Naive thymus-derived CD4-positive, alpha-beta T cell (primary cell): ENCODE data around the gene WDR87. TPM values are rescaled to one million over a fixed set of nuclear protein-coding genes. Genes with fewer than 3 reads are reported as not detected.
A peak's percentile ranks its signal among the peaks of the same experiment; 100 is the strongest.

Experiments
- ATAC-seq: fragments of 150-1000 bp; cut with Tn5 transposase; 2 replicates; pipeline ENCODE4 v1.10.0; 2021; ENCODE audit warnings: mild to moderate bottlenecking, moderate library complexity
- CTCF ChIA-PET: fragments of 350-600 bp; sonication (Branson Sonifier 250); formaldehyde crosslinking; loops from one replicate; lab custom pipeline; 2021; ENCODE audit warnings: antibody characterized with exemption; lab: Charles Lee
- POLR2A ChIA-PET: fragments of 350-600 bp; sonication (Branson Sonifier 250); formaldehyde crosslinking; loops from one replicate; lab custom pipeline; 2021; ENCODE audit warnings: antibody characterized with exemption, inconsistent platforms; lab: Charles Lee
- DNase-seq, 9 donors: peaks; one replicate each; pipeline versions ENCODE4 v3.0.0 to v3.0.0-alpha.2; 2020 to 2022; ENCODE audit warnings: mixed read lengths in 1 of 9
- H3K27ac ChIP-seq: one replicate; pipeline ENCODE4 v1.7.0; 2013; ENCODE audit warnings: mild to moderate bottlenecking, low read depth, low read length, moderate library complexity
- H3K27me3 ChIP-seq, 2 donors: one replicate each; pipeline ENCODE4 v1.7.0; 2013; ENCODE audit warnings: low read length in 2 of 2, mild to moderate bottlenecking in 2 of 2, moderate library complexity in 2 of 2; ENCODE audit not compliant: control insufficient read depth in 2 of 2, insufficient read depth in 2 of 2
- H3K36me3 ChIP-seq, 3 experiments: 1 replicate in 2 of 3; 2 replicates in 1 of 3; pipeline ENCODE4 v1.7.0; 2013; ENCODE audit warnings: low read length in 3 of 3, mild to moderate bottlenecking in 3 of 3, moderate library complexity in 1 of 3; ENCODE audit not compliant: insufficient read depth in 3 of 3, control insufficient read depth in 2 of 3
- H3K4me1 ChIP-seq, 2 donors: one replicate each; pipeline ENCODE4 v1.7.0; 2013; ENCODE audit warnings: low read length in 2 of 2, mild to moderate bottlenecking in 2 of 2, moderate library complexity in 1 of 2; ENCODE audit not compliant: control insufficient read depth in 2 of 2, insufficient read depth in 2 of 2
- H3K4me3 ChIP-seq: 2 replicates; pipeline ENCODE4 v1.7.0; 2013; ENCODE audit warnings: mild to moderate bottlenecking, low read length
- H3K9me3 ChIP-seq, 3 experiments: 1 replicate in 2 of 3; 2 replicates in 1 of 3; pipeline ENCODE4 v1.7.0; 2013; ENCODE audit warnings: low read length in 3 of 3; ENCODE audit not compliant: control insufficient read depth in 2 of 3
- H3K27ac Mint-ChIP-seq, 9 donors: one replicate each; pipeline ENCODE4 v1.8.0; 2020 to 2022; ENCODE audit warnings: mixed read lengths in 9 of 9, mild to moderate bottlenecking in 8 of 9, moderate library complexity in 5 of 9, inconsistent platforms in 2 of 9
- H3K27me3 Mint-ChIP-seq, 5 donors: one replicate each; pipeline ENCODE4 v1.8.0; 2021 to 2022; ENCODE audit warnings: mixed read lengths in 5 of 5, mild to moderate bottlenecking in 1 of 5
- H3K36me3 Mint-ChIP-seq, 5 donors: one replicate each; pipeline ENCODE4 v1.8.0; 2020 to 2022; ENCODE audit warnings: mixed read lengths in 5 of 5, mild to moderate bottlenecking in 3 of 5, inconsistent platforms in 1 of 5
- H3K4me1 Mint-ChIP-seq, 7 donors: one replicate each; pipeline ENCODE4 v1.8.0; 2020 to 2022; ENCODE audit warnings: mixed read lengths in 7 of 7, mild to moderate bottlenecking in 3 of 7, inconsistent platforms in 1 of 7
- H3K4me3 Mint-ChIP-seq, 10 donors: one replicate each; pipeline ENCODE4 v1.8.0; 2020 to 2022; ENCODE audit warnings: mild to moderate bottlenecking in 10 of 10, mixed read lengths in 10 of 10, moderate library complexity in 6 of 10, inconsistent platforms in 2 of 10
- H3K9me3 Mint-ChIP-seq, 11 donors: one replicate each; pipeline ENCODE4 v1.8.0; 2020 to 2022; ENCODE audit warnings: mixed read lengths in 11 of 11, mild to moderate bottlenecking in 4 of 11, inconsistent platforms in 1 of 11, moderate library complexity in 1 of 11
- intact Hi-C, 2 donors: fragments of 100-400 bp; cut with micrococcal nuclease; formaldehyde crosslinking; loops; one replicate each; pipeline ENCODE4 v1.15.1; 2023
- polyA plus RNA-seq, 2 donors: library from polyadenylated mRNA; unstranded; fragments of 300-500 nt; fragmentation: Illumina TruSeq; gene quantifications; one replicate each; pipeline ENCODE4 v1.2.3, GENCODE V29; 2021
- total RNA-seq, 6 experiments: library from RNA in 5 of 6; stranded (reverse) in 5 of 6; gene quantifications; 1 replicate in 5 of 6; 2 replicates in 1 of 6; pipeline ENCODE4 v1.2.3 and lab custom pipeline; 2021 to 2026

The WDR87 gene
- total and polyA plus RNA-seq, 7 experiments from 2014 or later, result not detected

GRCh38 chr19:37941782-37942515 lies 35.6 kb upstream of the WDR87 start:
- no peak overlapping the region for H3K27ac ChIP-seq
- POLR2A ChIA-PET, result no interaction called here

DNA sequence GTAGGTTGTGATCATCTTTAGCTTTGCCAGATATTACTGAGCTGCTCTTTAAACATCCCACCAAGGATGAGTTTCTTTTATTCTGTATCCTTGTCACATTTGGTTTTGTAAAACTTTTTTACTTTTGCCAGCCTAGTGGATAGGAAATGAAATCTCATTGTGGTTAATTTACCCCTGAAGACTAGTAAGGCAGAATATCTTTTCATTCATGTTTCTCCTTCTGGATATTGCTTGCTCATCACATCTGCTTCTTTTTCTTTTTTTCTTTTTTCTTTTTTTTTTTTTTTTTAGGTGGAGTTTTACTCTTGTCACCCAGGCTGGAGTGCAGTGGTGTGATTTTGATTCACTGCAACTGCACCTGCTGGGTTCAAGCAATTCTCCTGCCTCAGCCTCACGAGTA lies 32.0 kb upstream of the WDR87 start:
- Histone ChIP-seq H3K9me3 (no peaks in the 10 kb centered on the region), H3K4me1 (no peaks in the 10 kb centered on the region), H3K4me3 (no peak overlapping the region), H3K27me3 (no peaks in the 10 kb centered on the region), H3K36me3 (no peaks in the 10 kb centered on the region), H3K27ac (no peak overlapping the region)
- ATAC-seq (no peak), DNase-seq (no peak)
- H3K27me3 Mint-ChIP-seq, result no peaks in the 10 kb centered on the region
- intact Hi-C loops, result no loop called here
- ChIA-PET CTCF (no interaction called here), POLR2A (no interaction called here)
- peaks cover 0 to 10% (median 4%) of the 10 kb centered on the region in 7 donors for H3K4me1 Mint-ChIP-seq
- no peak overlapping the region for H3K27ac Mint-ChIP-seq
- H3K9me3 Mint-ChIP-seq, result peaks cover 0 to 32% (median 18%) of the 10 kb centered on the region in 11 donors
- H3K36me3 Mint-ChIP-seq, result peaks cover 4 to 72% (median 68%) of the 10 kb centered on the region in 5 donors
- no peak overlapping the region for H3K4me3 Mint-ChIP-seq

More at GRCh38 chr19:37941782-37942515, 35.6 kb upstream of the WDR87 start:
- Histone ChIP-seq H3K9me3 (no peaks in the 10 kb centered on the region), H3K4me3 (no peak overlapping the region), H3K4me1 (no peaks in the 10 kb centered on the region), H3K27me3 (no peaks in the 10 kb centered on the region), H3K36me3 (no peaks in the 10 kb centered on the region)
- no peaks in the 10 kb centered on the region for H3K27me3 Mint-ChIP-seq
- H3K36me3 Mint-ChIP-seq, result peaks cover 0 to 47% (median 39%) of the 10 kb centered on the region in 5 donors
- DNase-seq (no peak), ATAC-seq (no peak)
- peak overlapping the region in 1 of 9 donors; percentile 23 for H3K27ac Mint-ChIP-seq
- CTCF ChIA-PET, result no interaction called here
- H3K4me3 Mint-ChIP-seq, result no peak overlapping the region
- intact Hi-C loops, result no loop called here
- peaks cover 0 to 9% (median 3%) of the 10 kb centered on the region in 7 donors for H3K4me1 Mint-ChIP-seq
- H3K9me3 Mint-ChIP-seq, result peaks cover 0 to 3% (median 0%) of the 10 kb centered on the region in 11 donors

DNA sequence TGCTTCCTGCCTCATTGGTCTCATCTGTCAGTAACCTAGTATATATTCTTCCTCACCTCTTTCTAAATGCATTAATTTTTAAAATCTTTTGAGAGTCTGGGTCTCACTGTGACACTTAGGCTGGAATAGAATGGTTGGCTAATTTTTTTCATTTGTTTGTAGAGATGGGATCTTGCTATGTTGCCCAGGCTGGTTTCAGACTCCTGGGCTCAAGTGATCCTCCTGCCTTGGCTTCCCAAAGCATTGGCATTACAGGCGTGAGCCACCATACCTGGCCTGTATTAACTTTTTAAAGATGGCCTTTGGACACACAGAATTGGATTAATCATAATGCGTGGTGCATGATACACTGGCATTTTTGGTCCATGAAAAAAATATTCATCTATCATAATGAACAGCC lies 30.5 kb upstream of the WDR87 start:
- H3K27ac ChIP-seq, result no peak overlapping the region
- no peaks in the 10 kb centered on the region for H3K27me3 ChIP-seq
- Mint-ChIP-seq H3K9me3 (peaks cover 0 to 32% (median 16%) of the 10 kb centered on the region in 11 donors), H3K27me3 (no peaks in the 10 kb centered on the region), H3K27ac (no peak overlapping the region), H3K4me3 (no peak overlapping the region), H3K36me3 (peaks cover 4 to 70% (median 63%) of the 10 kb centered on the region in 5 donors), H3K4me1 (peaks cover 0 to 19% (median 13%) of the 10 kb centered on the region in 7 donors)
- ChIA-PET POLR2A (no interaction called here), CTCF (no interaction called here)
- no peaks in the 10 kb centered on the region for H3K9me3 ChIP-seq
- no peak for DNase-seq
- no peak overlapping the region for H3K4me3 ChIP-seq
- H3K36me3 ChIP-seq, result no peaks in the 10 kb centered on the region
- H3K4me1 ChIP-seq, result no peaks in the 10 kb centered on the region
- intact Hi-C loops, result no loop called here
- ATAC-seq, result no peak

GRCh38 chr19:37936166-37936565 lies 29.8 kb upstream of the WDR87 start:
- POLR2A ChIA-PET, result no interaction called here
- Mint-ChIP-seq H3K36me3 (peaks cover 4 to 67% (median 56%) of the 10 kb centered on the region in 5 donors), H3K27me3 (no peaks in the 10 kb centered on the region), H3K4me1 (peaks cover 0 to 24% (median 14%) of the 10 kb centered on the region in 7 donors), H3K4me3 (no peak overlapping the region), H3K27ac (no peak overlapping the region), H3K9me3 (peaks cover 0 to 32% (median 16%) of the 10 kb centered on the region in 11 donors)
- H3K4me1 ChIP-seq, result no peaks in the 10 kb centered on the region
- H3K27ac ChIP-seq, result no peak overlapping the region
- no peak overlapping the region for H3K4me3 ChIP-seq
- no peaks in the 10 kb centered on the region for H3K36me3 ChIP-seq
- no peak for DNase-seq
- ATAC-seq, result no peak
- intact Hi-C loops, result no loop called here
- no peaks in the 10 kb centered on the region for H3K27me3 ChIP-seq
- CTCF ChIA-PET, result interaction anchor here (0.6 kb wide), 1 partner anchor 35 kb away, joined by 3 read pairs; no protein-coding TSS in a partner anchor
- H3K9me3 ChIP-seq, result no peaks in the 10 kb centered on the region

DNA sequence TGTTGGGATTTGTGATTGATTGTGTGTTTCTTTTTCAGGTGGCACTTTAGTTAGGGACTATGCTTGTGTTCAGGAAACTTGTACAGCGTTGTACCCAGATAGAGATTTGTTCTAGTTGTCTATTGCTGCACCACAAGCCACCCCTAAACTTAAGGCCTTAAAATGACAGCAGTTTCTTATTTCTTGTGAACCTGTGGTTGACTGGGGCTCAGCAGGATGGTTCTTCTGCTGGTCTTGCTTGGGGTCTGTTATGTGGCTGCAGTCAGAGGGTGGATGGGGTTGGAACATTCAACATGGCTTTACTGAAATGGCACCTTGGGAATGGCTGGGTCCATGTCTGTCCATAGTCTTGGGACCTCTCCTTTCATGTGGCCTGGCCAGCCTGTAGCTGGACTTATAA lies 28.9 kb upstream of the WDR87 start:
- ChIA-PET CTCF (no interaction called here), POLR2A (no interaction called here)
- peaks cover 0 to 27% (median 14%) of the 10 kb centered on the region in 7 donors for H3K4me1 Mint-ChIP-seq
- Histone ChIP-seq H3K4me1 (no peaks in the 10 kb centered on the region), H3K4me3 (no peak overlapping the region), H3K27ac (no peak overlapping the region), H3K27me3 (no peaks in the 10 kb centered on the region), H3K36me3 (no peaks in the 10 kb centered on the region), H3K9me3 (no peaks in the 10 kb centered on the region)
- peaks cover 4 to 64% (median 48%) of the 10 kb centered on the region in 5 donors for H3K36me3 Mint-ChIP-seq
- H3K9me3 Mint-ChIP-seq, result peaks cover 0 to 32% (median 16%) of the 10 kb centered on the region in 11 donors
- ATAC-seq, result no peak
- no peak overlapping the region for H3K4me3 Mint-ChIP-seq
- DNase-seq, result no peak
- no peak overlapping the region for H3K27ac Mint-ChIP-seq
- H3K27me3 Mint-ChIP-seq, result no peaks in the 10 kb centered on the region
- intact Hi-C loops, result no loop called here

- no peak overlapping the region for H3K4me3 Mint-ChIP-seq
- no peaks in the 10 kb centered on the region for H3K27me3 Mint-ChIP-seq
- no peak for DNase-seq
- no peaks in the 10 kb centered on the region for H3K27me3 ChIP-seq
- no peak overlapping the region for H3K27ac ChIP-seq
- H3K9me3 ChIP-seq, result no peaks in the 10 kb centered on the region
- no peaks in the 10 kb centered on the region for H3K4me1 ChIP-seq
- ChIA-PET POLR2A (no interaction called here), CTCF (no interaction called here)
- H3K27ac Mint-ChIP-seq, result no peak overlapping the region
- no peak overlapping the region for H3K4me3 ChIP-seq
- no peak for ATAC-seq
- H3K9me3 Mint-ChIP-seq, result peaks cover 0 to 32% (median 16%) of the 10 kb centered on the region in 11 donors
- H3K36me3 Mint-ChIP-seq, result peaks cover 4 to 54% (median 37%) of the 10 kb centered on the region in 5 donors
- no peaks in the 10 kb centered on the region for H3K36me3 ChIP-seq
- intact Hi-C loops, result no loop called here
- H3K4me1 Mint-ChIP-seq, result peaks cover 0 to 25% (median 14%) of the 10 kb centered on the region in 7 donors
Observed at GRCh38 chr19:37933937-37934358, 27.6 kb upstream of the WDR87 start.
